ENCODE data around the gene MYO5C.

DNA sequence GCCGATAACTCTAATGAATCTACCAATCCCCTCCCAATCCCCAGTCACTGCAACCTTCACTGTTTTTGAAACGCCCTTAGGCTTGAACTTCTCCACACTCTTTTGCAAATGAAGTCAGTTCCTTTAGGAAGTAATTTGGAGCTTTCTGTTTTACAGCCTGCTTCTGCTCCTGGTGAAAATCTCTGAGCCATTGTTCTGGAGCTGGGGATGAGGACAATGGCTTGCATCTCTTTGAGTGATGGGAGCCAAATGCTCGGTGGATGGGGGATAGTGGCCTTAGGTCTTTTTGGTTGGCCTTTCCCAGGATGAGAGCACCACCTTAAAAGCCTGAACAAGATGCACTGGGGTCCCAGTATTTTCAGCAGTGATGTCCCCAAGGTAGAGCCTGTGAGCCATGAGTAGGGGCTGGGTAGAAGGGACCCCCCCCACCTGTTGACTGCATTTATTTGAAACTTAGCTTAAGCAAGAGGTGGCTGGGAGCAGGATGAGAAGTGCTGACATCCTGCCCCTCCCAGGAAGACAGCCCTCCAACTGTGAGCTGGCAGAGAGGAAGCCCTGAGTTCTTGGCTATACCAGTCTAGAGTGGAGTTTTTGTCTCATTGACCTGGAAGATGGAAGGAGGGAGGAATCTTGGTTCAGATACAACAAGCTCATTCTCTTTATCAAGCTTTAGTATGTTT, 7.6 kb upstream of the MYO5C start:
- no peak for TF ChIP-seq POLR2A (IDR thresholded peaks at IDR 0.05; ENCODE audit: low read depth, low read length)
- TF ChIP-seq, protein P1, sequence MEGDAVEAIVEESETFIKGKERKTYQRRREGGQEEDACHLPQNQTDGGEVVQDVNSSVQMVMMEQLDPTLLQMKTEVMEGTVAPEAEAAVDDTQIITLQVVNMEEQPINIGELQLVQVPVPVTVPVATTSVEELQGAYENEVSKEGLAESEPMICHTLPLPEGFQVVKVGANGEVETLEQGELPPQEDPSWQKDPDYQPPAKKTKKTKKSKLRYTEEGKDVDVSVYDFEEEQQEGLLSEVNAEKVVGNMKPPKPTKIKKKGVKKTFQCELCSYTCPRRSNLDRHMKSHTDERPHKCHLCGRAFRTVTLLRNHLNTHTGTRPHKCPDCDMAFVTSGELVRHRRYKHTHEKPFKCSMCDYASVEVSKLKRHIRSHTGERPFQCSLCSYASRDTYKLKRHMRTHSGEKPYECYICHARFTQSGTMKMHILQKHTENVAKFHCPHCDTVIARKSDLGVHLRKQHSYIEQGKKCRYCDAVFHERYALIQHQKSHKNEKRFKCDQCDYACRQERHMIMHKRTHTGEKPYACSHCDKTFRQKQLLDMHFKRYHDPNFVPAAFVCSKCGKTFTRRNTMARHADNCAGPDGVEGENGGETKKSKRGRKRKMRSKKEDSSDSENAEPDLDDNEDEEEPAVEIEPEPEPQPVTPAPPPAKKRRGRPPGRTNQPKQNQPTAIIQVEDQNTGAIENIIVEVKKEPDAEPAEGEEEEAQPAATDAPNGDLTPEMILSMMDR (IDR thresholded peaks at IDR 0.05; ENCODE audit: extremely low read depth in 1 of 2, insufficient read depth in 1 of 2, low read depth in 1 of 2, low read length in 2 of 2): no peak
- no peak for TF ChIP-seq MYC (IDR thresholded peaks at IDR 0.05; ENCODE audit: low read depth, low read length)
